PC-9 (cell line): ENCODE results near the gene LMOD3.

ENCODE experiments used
- CTCF ChIP-seq: fragments of 200-600 bp; sonication (generic); conservative IDR thresholded peaks from 2 replicates; pipeline ENCODE4 v1.6.1; 2017; ENCODE audit warnings: mixed run types, antibody characterized with exemption, mild to moderate bottlenecking, moderate library complexity
- EZH2 ChIP-seq: fragments of 200-600 bp; sonication (generic); IDR thresholded peaks from 2 replicates; pipeline ENCODE4 v1.8.0; 2017; ENCODE audit warnings: antibody characterized with exemption, low read depth

GRCh38 chr3:69059688-69060087, 62.7 kb downstream of the LMOD3 start:
- TF ChIP-seq CTCF, result no peak
- no peak for TF ChIP-seq EZH2
